Neuron (in vitro differentiated cells): ENCODE measurements around the gene MBNL1.

Source experiments
- H2AFZ ChIP-seq: one replicate; pipeline ENCODE4 v1.6.1; 2013; ENCODE audit warnings: low read depth, mild to moderate bottlenecking, inconsistent platforms, low read length, moderate library complexity
- H3K27me3 ChIP-seq: one replicate; pipeline ENCODE4 v1.6.1; 2013; ENCODE audit warnings: low read length; ENCODE audit not compliant: insufficient read depth
- H3K36me3 ChIP-seq: one replicate; pipeline ENCODE4 v1.6.1; 2013; ENCODE audit warnings: low read length; ENCODE audit not compliant: insufficient read depth
- H3K4me1 ChIP-seq: one replicate; pipeline ENCODE4 v1.6.1; 2013; ENCODE audit warnings: low read length; ENCODE audit not compliant: insufficient read depth
- H3K4me3 ChIP-seq: 2 replicates; pipeline ENCODE4 v1.5.1; 2013; ENCODE audit warnings: mild to moderate bottlenecking, low read length, moderate library complexity
- H3K9me3 ChIP-seq: one replicate; pipeline ENCODE4 v1.6.1; 2013; ENCODE audit warnings: low read length

MBNL1 gene

DNA sequence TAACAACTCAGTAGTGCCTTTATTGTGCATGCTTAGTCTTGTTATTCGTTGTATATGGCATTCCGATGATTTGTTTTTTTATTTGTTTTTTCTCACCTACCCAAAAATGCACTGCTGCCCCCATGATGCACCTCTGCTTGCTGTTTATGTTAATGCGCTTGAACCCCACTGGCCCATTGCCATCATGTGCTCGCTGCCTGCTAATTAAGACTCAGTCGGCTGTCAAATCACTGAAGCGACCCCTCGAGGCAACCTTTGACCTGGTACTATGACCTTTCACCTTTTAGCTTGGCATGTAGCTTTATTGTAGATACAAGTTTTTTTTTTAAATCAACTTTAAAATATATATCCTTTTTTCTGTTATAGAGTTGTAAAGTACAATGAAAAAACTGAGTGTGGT, 177.8 kb downstream of the MBNL1 start:
- Histone ChIP-seq H3K27me3 (no peaks in the 10 kb centered on the region), H3K4me3 (no peak overlapping the region), H3K36me3 (peaks cover 20% of the 10 kb centered on the region), H3K9me3 (no peaks in the 10 kb centered on the region), H3K4me1 (peaks cover 5% of the 10 kb centered on the region), H2AFZ (no peak overlapping the region)

DNA sequence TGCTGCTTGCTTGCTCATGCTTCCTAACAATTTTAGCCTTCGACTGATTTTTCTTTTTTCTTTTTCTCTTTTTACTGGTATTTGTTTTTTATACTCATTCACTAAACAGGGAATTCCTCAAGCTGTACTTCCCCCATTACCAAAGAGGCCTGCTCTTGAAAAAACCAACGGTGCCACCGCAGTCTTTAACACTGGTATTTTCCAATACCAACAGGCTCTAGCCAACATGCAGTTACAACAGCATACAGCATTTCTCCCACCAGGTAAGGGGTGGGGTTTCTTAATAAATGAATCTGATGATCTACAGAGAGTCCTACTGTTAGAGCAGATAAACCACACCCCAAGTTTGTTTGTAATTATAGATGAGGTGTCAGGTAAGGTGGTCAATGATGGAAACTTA, 178.8 kb downstream of the MBNL1 start:
- H3K9me3 ChIP-seq, result no peaks in the 10 kb centered on the region
- H3K4me1 ChIP-seq, result peaks cover 5% of the 10 kb centered on the region
- no peak overlapping the region for H3K4me3 ChIP-seq
- H2AFZ ChIP-seq, result no peak overlapping the region
- peaks cover 28% of the 10 kb centered on the region for H3K36me3 ChIP-seq
- no peaks in the 10 kb centered on the region for H3K27me3 ChIP-seq

GRCh38 chr3:152448091-152448490, 179.4 kb downstream of the MBNL1 start:
- peaks cover 30% of the 10 kb centered on the region for H3K36me3 ChIP-seq
- no peaks in the 10 kb centered on the region for H3K9me3 ChIP-seq
- H3K27me3 ChIP-seq, result no peaks in the 10 kb centered on the region
- H3K4me3 ChIP-seq, result no peak overlapping the region
- peaks cover 5% of the 10 kb centered on the region for H3K4me1 ChIP-seq
- no peak overlapping the region for H2AFZ ChIP-seq

- Histone ChIP-seq H3K27me3 (no peaks in the 10 kb centered on the region), H3K4me3 (no peak overlapping the region), H3K9me3 (no peaks in the 10 kb centered on the region), H3K4me1 (no peaks in the 10 kb centered on the region), H3K36me3 (peaks cover 38% of the 10 kb centered on the region), H2AFZ (no peak overlapping the region)
These were observed 183.6 kb downstream of the MBNL1 start for GRCh38 chr3:152452318-152452717.

DNA sequence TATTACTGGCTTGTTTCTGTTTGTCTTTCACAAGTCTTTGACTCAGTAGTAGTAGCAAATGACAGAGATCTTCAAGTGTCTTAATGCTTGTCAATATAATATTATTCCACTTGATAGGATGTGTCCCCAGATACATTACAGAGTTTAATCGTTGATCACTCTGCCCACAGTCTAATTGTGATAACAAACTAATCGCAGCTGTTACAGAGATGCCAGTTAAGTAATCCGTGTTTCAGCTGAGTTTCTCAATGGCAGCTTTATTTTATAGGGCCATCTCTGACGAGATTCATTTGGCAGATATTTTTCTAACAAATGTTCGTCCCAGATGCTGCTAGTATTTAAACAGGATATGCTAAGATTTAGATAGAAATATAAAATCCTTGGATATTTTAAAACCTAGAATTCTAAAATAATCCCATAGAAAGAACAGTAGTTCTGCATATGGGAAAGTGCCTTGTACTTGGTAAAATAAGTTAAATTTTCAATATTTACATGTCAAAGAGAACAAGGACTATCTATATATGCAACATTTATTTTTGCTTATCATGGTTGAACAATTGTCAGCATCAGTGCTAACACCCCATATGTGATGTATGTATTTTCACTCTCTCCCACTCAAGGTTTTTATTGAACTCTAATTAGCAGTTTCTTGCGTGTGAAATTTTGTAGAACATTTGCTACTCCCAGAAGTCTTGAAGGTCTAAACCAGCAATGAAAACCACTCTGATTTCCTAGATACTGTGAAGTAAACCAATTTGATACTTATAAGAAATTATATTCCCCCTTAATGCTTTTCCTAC, 185.5 kb downstream of the MBNL1 start:
- peaks cover 41% of the 10 kb centered on the region for H3K36me3 ChIP-seq
- no peak overlapping the region for H3K4me3 ChIP-seq
- no peak overlapping the region for H2AFZ ChIP-seq
- H3K9me3 ChIP-seq, result no peaks in the 10 kb centered on the region
- no peaks in the 10 kb centered on the region for H3K27me3 ChIP-seq
- H3K4me1 ChIP-seq, result no peaks in the 10 kb centered on the region

- Histone ChIP-seq H3K4me3 (no peak overlapping the region), H3K9me3 (no peaks in the 10 kb centered on the region), H3K4me1 (peaks cover 2% of the 10 kb centered on the region), H3K27me3 (no peaks in the 10 kb centered on the region), H3K36me3 (peaks cover 44% of the 10 kb centered on the region), H2AFZ (no peak overlapping the region)
These were observed 187.3 kb downstream of the MBNL1 start for GRCh38 chr3:152455989-152456388.

GRCh38 chr3:152457500-152458375, 189.0 kb downstream of the MBNL1 start:
- peaks cover 4% of the 10 kb centered on the region for H3K4me1 ChIP-seq
- H3K36me3 ChIP-seq, result peaks cover 36% of the 10 kb centered on the region
- no peak overlapping the region for H3K4me3 ChIP-seq
- no peak overlapping the region for H2AFZ ChIP-seq
- no peaks in the 10 kb centered on the region for H3K9me3 ChIP-seq
- no peaks in the 10 kb centered on the region for H3K27me3 ChIP-seq

- H3K4me1 ChIP-seq, result peaks cover 4% of the 10 kb centered on the region
- H3K4me3 ChIP-seq, result no peak overlapping the region
- H3K27me3 ChIP-seq, result no peaks in the 10 kb centered on the region
- no peak overlapping the region for H2AFZ ChIP-seq
- H3K9me3 ChIP-seq, result no peaks in the 10 kb centered on the region
- H3K36me3 ChIP-seq, result peaks cover 43% of the 10 kb centered on the region
These were observed 189.8 kb downstream of the MBNL1 start for GRCh38 chr3:152458376-152459117.

DNA sequence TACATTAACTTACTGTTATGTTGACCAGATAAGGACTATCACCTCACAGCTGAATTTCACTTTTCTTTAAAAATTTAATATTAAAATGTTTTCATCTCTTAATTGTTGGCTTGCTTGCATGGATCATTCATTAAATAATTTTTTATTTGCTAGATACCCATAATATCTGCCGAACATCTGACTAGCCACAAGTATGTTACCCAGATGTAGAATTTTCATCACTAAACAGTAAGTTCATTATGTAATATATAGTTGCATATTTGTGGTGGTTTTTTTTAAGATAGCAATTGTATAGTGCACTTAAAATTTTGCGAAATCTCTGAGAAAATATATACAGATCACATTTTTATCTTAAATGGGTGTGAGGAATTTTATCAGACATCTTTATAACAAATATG, 190.4 kb downstream of the MBNL1 start:
- Histone ChIP-seq H3K9me3 (no peaks in the 10 kb centered on the region), H3K27me3 (no peaks in the 10 kb centered on the region), H3K4me3 (no peak overlapping the region), H3K36me3 (peaks cover 42% of the 10 kb centered on the region), H2AFZ (no peak overlapping the region), H3K4me1 (peaks cover 4% of the 10 kb centered on the region)

- H3K27me3 ChIP-seq, result no peaks in the 10 kb centered on the region
- no peak overlapping the region for H3K4me3 ChIP-seq
- H2AFZ ChIP-seq, result no peak overlapping the region
- peaks cover 4% of the 10 kb centered on the region for H3K4me1 ChIP-seq
- H3K36me3 ChIP-seq, result peaks cover 42% of the 10 kb centered on the region
- H3K9me3 ChIP-seq, result no peaks in the 10 kb centered on the region
These were observed 190.8 kb downstream of the MBNL1 start for GRCh38 chr3:152459572-152459971.

GRCh38 chr3:152460936-152461335, 192.2 kb downstream of the MBNL1 start:
- Histone ChIP-seq H3K27me3 (no peaks in the 10 kb centered on the region), H2AFZ (no peak overlapping the region), H3K4me3 (no peak overlapping the region), H3K36me3 (peaks cover 48% of the 10 kb centered on the region), H3K9me3 (no peaks in the 10 kb centered on the region), H3K4me1 (peaks cover 4% of the 10 kb centered on the region)

GRCh38 chr3:152461460-152461859, 192.7 kb downstream of the MBNL1 start:
- Histone ChIP-seq H2AFZ (no peak overlapping the region), H3K27me3 (no peaks in the 10 kb centered on the region), H3K4me3 (no peak overlapping the region), H3K36me3 (peaks cover 43% of the 10 kb centered on the region), H3K4me1 (peaks cover 4% of the 10 kb centered on the region), H3K9me3 (no peaks in the 10 kb centered on the region)

GRCh38 chr3:152466784-152467183, 198.1 kb downstream of the MBNL1 start:
- Histone ChIP-seq H3K9me3 (no peaks in the 10 kb centered on the region), H2AFZ (no peak overlapping the region), H3K36me3 (peaks cover 27% of the 10 kb centered on the region), H3K4me1 (no peaks in the 10 kb centered on the region), H3K27me3 (no peaks in the 10 kb centered on the region), H3K4me3 (no peak overlapping the region)
